ENCODE data around the gene DTYMK. TPM values are rescaled to one million over a fixed set of nuclear protein-coding genes. Genes with fewer than 3 reads are reported as not detected.

DTYMK gene
- total and polyA plus RNA-seq, 2 of the 4 experiments (the other 2 are of a cell fraction) = 31.7 to 50.1 TPM

DNA sequence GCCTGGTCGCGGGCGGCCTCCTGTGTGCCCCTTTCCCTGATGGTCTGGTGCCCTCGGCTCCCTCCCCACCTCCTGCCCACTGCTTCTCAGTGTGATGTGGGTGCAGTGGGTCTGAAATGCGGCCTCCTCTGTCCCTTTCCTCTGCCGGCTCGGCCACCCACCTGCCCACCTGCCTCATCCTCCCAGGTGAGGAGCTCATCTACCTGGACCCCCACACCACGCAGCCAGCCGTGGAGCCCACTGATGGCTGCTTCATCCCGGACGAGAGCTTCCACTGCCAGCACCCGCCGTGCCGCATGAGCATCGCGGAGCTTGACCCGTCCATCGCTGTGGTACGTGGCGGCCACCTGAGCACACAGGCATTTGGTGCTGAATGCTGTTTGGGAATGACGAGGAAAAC is 18.3 kb downstream of the DTYMK start:
- Histone ChIP-seq H3K79me1 (ENCODE audit: low read depth in 1 of 2, low read length in 2 of 2) (peaks cover 3 to 15% of the 10 kb centered on the region in 2 experiments; a peak in 3 of 4 replicates), H3K4me3 (ENCODE audit: insufficient read depth, low read depth, low read length) (no peak overlapping the region), H4K5ac (ENCODE audit: low read depth, low read length) (no peak overlapping the region), H2AK9ac (replicated peaks; ENCODE audit: low read depth, low read length, poor library complexity) (no peak overlapping the region), H3K14ac (replicated peaks; ENCODE audit: low read depth, low read length) (no peak overlapping the region), H3K9me1 (ENCODE audit: insufficient read depth, low read length) (peaks cover 3% of the 10 kb centered on the region; the same call in 1 of the 2 replicates), H3K27me3 (ENCODE audit: control insufficient read depth, insufficient read depth, low read length) (no peaks in the 10 kb centered on the region), H2BK120ac (ENCODE audit: low read depth, low read length) (no peak overlapping the region), H3K56ac (ENCODE audit: extremely low read depth, insufficient read depth, low read length) (no peak overlapping the region), H3K4me2 (ENCODE audit: low read depth, low read length) (no peak overlapping the region), H2BK20ac (ENCODE audit: low read depth, low read length) (no peak overlapping the region), H3K9me3 (ENCODE audit: control insufficient read depth, insufficient read depth, low read length) (no peaks in the 10 kb centered on the region), H3K9ac (ENCODE audit: low read depth, low read length) (no peak overlapping the region), H2AFZ (replicated peaks; ENCODE audit: low read length, poor library complexity) (peak overlapping the region; percentile 58), H4K8ac (ENCODE audit: low read depth in 2 of 2, low read length in 2 of 2) (no peak overlapping the region), H3K4ac (ENCODE audit: low read depth, low read length) (no peak overlapping the region), H2BK15ac (ENCODE audit: low read depth, low read length) (no peak overlapping the region), H3K27ac (ENCODE audit: insufficient read depth, low read length) (no peak overlapping the region), H4K20me1 (ENCODE audit: insufficient read depth, low read length) (peaks cover 16% of the 10 kb centered on the region), H3K23ac (ENCODE audit: low read depth, low read length) (no peak overlapping the region), H2BK5ac (ENCODE audit: low read depth, low read length, poor library complexity, severe bottlenecking) (no peak overlapping the region), H3K36me3 (ENCODE audit: control insufficient read depth, insufficient read depth, low read length) (peaks cover 50% of the 10 kb centered on the region), H3K18ac (ENCODE audit: low read depth, low read length) (no peak overlapping the region), H2AK5ac (ENCODE audit: low read depth, low read length) (no peak overlapping the region), H3K4me1 (ENCODE audit: control insufficient read depth, insufficient read depth, low read length) (peaks cover 15% of the 10 kb centered on the region), H4K91ac (ENCODE audit: insufficient read depth, low read depth, low read length) (no peak overlapping the region)
- WGBS, 2 experiments (ENCODE audit: extremely low coverage in 2 of 2, insufficient read length in 1 of 2) = 96% methylated on average over 5 of the region's 21 CpGs; no CpG with 5 or more reads in 1 of the 2 experiments
- dilution Hi-C loops (cut with HindIII; ENCODE audit: low sequenced_read_pairs, unreplicated experiment) = no loop called here
- BruUV-seq (replicated peaks) = no TSS peak
- intact Hi-C loops (cut with micrococcal nuclease) = no loop called here
- ChIA-PET POLR2A (ENCODE audit: unreplicated experiment) (no interaction called here), CTCF (no interaction called here)
- no peak for ATAC-seq (ENCODE audit: low read depth)
- DNase-seq = no peak
- in situ Hi-C loops (cut with MboI; ENCODE audit: low sequenced_read_pairs) = loop anchor here (5.0 to 25.0 kb wide), 2 partner anchors 209 to 806 kb away; partner anchors contain the start of gene AGXT
- no peak for TF ChIP-seq CHD1 (IDR thresholded peaks at IDR 0.05; ENCODE audit: low read depth, low read length)
